GM12892 (cell line): Measurements from ENCODE around the gene PDXDC1.
"Not testable (repeated sequence)": the region's sequence is repeated elsewhere in the genome, so short reads cannot be mapped to it uniquely, and the experiment has no call there.

Source experiments
- DNase-seq: peaks from one replicate; pipeline ENCODE4 v3.0.0; 2011; ENCODE audit not compliant: insufficient read length
- FAIRE-seq: peaks from 2 replicates; lab custom pipeline; 2011; peaks lifted over from hg19 to GRCh38; lab: Jason Lieb, UNC
- POLR2A ChIP-seq: IDR thresholded peaks from 2 replicates; pipeline ENCODE4 v1.6.1; 2011; ENCODE audit warnings: low read depth, low read length, control low read depth
- POLR2AphosphoS5 ChIP-seq: IDR thresholded peaks from 2 replicates; pipeline ENCODE4 v1.6.1; 2011; ENCODE audit warnings: low read depth, low read length, control low read depth
- TAF1 ChIP-seq: IDR thresholded peaks from 2 replicates; pipeline ENCODE4 v1.6.1; 2011; ENCODE audit warnings: low read depth, mild to moderate bottlenecking, control low read depth, low read length, borderline replicate concordance

The PDXDC1 gene

DNA sequence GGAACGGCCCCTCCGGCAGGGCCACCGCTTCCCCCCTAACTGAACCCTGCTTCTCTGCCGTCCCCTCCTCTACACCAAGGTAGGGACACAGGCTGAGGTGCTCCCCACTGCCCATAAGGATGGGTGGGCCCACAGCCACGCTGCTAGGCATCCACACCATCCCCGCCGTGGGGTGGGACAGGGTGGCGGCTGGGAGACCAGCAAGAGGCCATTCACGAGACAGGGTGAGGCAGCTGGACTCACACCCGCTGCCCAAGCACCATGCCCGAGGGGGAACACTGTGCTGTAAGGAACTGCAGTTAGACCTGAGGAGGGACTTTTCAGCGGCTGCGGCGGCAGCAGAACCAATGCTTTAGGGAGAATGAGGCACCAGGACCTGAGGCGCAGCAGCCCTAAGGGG, 166.8 kb downstream of the PDXDC1 start:
- DNase-seq (no peak), FAIRE-seq (no peak)
- TF ChIP-seq POLR2AphosphoS5 (no peak), POLR2A (no peak), TAF1 (no peak)

- not testable (repeated sequence) for DNase-seq
Measured at GRCh38 chr16:15142107-15142890, 167.5 kb downstream of the PDXDC1 start.

GRCh38 chr16:15142891-15143600, 168.2 kb downstream of the PDXDC1 start:
- DNase-seq, FAIRE-seq: not testable (repeated sequence)

More at GRCh38 chr16:15142107-15142890, 167.5 kb downstream of the PDXDC1 start:
- not testable (repeated sequence) for FAIRE-seq

- FAIRE-seq, DNase-seq: not testable (repeated sequence)
Measured at GRCh38 chr16:15143601-15144091, 168.8 kb downstream of the PDXDC1 start.

DNA sequence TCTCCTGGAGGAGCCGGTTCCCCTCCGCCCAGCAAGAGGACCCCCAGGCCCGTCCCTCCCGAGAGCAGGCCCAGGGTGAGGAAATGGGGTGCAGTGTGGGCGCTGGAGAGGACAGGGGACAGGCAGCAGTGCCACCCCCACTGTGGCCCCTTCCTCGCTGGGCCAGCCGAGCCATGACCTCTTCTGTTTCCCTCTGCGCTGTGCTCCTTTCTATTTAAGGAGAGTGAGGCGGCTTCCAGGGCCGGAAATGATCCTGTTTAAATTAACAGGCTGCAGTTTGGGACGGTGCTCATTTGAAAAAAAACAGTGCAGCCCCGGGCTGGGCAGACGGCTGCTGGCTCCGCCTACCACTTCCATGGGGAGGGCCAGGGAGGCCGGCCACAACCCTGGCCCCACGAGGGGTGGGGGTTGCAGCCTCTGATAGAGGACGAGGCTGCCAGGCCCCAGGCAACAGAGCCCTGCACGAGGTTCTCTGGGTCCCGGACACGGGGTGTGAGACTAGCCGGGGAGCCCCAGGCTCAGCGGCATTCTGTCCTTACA, 169.3 kb downstream of the PDXDC1 start:
- not testable (repeated sequence) for FAIRE-seq, DNase-seq

- not testable (repeated sequence) for FAIRE-seq, DNase-seq
Measured at GRCh38 chr16:15144781-15145417, 170.1 kb downstream of the PDXDC1 start.

- not testable (repeated sequence) for FAIRE-seq, DNase-seq
Measured at GRCh38 chr16:15145418-15146263, 170.8 kb downstream of the PDXDC1 start.

GRCh38 chr16:15146264-15146662, 171.4 kb downstream of the PDXDC1 start:
- not testable (repeated sequence) for DNase-seq, FAIRE-seq

DNA sequence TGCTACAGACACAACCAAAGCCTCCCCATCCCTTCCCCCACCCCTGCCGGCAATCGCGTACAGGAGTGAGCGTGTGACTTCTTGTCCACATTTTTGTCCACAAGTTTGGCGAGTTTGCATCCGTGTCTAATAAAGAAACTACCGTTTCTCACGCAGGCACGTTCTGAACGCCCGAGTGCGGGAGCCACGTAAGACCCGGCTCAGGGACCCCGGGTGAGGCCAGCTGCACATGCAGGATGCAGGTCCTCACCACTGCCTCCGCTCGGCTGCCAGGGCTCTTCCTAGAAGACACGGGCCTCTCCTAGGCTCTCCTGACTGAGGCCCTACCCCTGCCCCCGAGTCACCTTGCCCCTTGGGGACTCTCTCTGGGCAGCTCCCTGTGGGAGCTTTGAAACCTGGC, 174.0 kb downstream of the PDXDC1 start:
- not testable (repeated sequence) for FAIRE-seq

DNA sequence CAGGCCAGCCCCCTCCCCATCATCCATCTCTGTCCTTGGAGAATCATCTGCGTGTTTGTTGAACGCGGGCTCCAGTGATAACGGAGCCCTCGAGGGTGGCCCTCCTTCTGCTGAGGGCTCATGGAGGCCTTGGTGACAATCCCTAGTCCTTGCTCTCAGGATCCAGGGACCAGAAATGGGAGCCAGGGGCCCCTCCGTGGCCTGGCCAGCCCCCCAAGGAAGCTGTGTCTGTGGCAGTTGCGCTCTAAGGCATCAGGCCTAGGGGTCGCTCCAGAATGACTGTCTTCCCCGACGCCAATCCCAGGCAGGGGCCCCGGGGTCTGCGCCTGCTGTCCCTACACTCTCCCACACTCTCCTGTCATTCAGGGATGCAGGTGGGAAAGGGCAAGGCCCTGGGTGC, 174.4 kb downstream of the PDXDC1 start:
- DNase-seq, FAIRE-seq: not testable (repeated sequence)

More for the DNA sequence above, 174.0 kb downstream of the PDXDC1 start:
- DNase-seq = not testable (repeated sequence)

GRCh38 chr16:15154005-15154404, 179.2 kb downstream of the PDXDC1 start:
- not testable (repeated sequence) for DNase-seq

GRCh38 chr16:15154650-15155562, 180.1 kb downstream of the PDXDC1 start:
- TF ChIP-seq POLR2A = peak; percentile 62; the same call in 1 of the 2 replicates
- not testable (repeated sequence) for FAIRE-seq
- DNase-seq = peak; percentile 75

More at GRCh38 chr16:15154005-15154404, 179.2 kb downstream of the PDXDC1 start:
- FAIRE-seq = not testable (repeated sequence)

DNA sequence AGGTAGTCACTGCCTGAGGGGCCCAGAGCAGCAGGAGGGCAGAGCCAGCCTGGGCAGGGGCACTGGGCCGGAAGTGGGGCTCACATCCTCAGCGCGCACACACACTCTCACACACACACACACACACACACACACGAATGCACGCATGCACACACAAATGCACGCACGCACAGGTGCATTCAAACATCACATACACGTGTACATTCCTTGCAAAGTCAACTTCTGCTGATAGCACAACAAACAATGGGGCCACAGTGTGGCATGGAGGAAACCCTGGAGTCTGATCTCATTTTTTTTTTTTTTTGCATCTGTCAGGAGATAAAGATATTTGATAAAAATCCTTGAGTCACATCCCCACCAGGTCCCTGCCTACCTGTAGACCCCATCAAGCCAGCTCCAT, 182.8 kb downstream of the PDXDC1 start:
- not testable (repeated sequence) for FAIRE-seq, DNase-seq

DNA sequence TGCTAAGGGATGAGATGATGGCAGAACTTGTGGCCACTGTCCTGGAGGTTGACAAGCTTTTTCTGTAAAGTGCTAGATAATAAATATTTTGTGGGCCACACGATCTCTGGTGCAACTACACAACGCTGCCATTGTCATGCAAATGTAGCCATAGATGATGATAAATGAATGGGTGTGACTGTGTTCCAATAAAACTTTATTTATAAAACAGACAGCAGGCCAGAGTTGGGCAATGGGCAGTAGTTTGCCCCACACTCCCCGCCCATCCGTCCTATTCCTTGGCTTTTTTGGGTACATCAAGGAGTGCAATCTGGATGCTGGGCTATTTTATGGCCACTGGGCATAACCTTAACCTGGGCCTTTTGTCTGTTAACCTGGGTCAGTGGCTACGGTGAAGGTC, 184.8 kb downstream of the PDXDC1 start:
- not testable (repeated sequence) for FAIRE-seq, DNase-seq

- FAIRE-seq, DNase-seq: not testable (repeated sequence)
Measured at GRCh38 chr16:15160571-15160970, 185.7 kb downstream of the PDXDC1 start.

GRCh38 chr16:15163055-15163454, 188.2 kb downstream of the PDXDC1 start:
- FAIRE-seq, DNase-seq: not testable (repeated sequence)

GRCh38 chr16:15166177-15166576, 191.4 kb downstream of the PDXDC1 start:
- not testable (repeated sequence) for FAIRE-seq, DNase-seq
